DND-41 (cell line): ENCODE measurements around the gene ALDH1L1.

Source experiments
- EZH2 ChIP-seq: IDR thresholded peaks from 3 replicates; pipeline ENCODE4 v1.6.1; 2012; ENCODE audit warnings: borderline replicate concordance, low read depth, mild to moderate bottlenecking, moderate library complexity, low read length, inconsistent platforms; ENCODE audit not compliant: severe bottlenecking
- TF ChIP-seq, protein P1 (sequence below): IDR thresholded peaks from 2 replicates; pipeline ENCODE4 v1.5.1; 2012; ENCODE audit warnings: borderline replicate concordance, low read length, moderate library complexity, mild to moderate bottlenecking; ENCODE audit not compliant: poor library complexity, severe bottlenecking; ENCODE audit errors: extremely low read depth

DNA sequence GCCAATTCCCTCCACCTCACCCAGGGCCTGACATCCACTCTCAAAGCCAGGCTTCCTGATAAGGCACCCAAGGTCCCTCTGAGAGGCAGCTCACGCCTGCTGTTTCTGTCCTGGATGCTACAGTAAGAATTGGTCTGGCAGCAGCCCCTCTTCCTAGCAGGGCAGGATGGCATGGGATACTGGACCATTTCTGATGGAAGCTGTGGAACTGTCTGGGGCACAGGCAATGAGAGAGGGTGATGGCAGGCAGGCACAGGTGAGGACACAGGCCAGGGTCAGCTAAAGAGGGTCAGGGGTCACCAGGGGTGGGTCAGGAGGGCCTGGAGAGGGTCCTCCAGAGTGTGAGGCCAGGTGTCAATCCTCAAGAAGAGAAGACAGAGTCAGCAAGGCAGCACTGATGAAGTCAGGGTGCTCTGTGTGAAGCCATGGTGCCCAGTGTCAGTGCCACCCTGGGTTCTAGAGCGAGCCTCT, 54.6 kb downstream of the ALDH1L1 start:
- TF ChIP-seq, protein P1, sequence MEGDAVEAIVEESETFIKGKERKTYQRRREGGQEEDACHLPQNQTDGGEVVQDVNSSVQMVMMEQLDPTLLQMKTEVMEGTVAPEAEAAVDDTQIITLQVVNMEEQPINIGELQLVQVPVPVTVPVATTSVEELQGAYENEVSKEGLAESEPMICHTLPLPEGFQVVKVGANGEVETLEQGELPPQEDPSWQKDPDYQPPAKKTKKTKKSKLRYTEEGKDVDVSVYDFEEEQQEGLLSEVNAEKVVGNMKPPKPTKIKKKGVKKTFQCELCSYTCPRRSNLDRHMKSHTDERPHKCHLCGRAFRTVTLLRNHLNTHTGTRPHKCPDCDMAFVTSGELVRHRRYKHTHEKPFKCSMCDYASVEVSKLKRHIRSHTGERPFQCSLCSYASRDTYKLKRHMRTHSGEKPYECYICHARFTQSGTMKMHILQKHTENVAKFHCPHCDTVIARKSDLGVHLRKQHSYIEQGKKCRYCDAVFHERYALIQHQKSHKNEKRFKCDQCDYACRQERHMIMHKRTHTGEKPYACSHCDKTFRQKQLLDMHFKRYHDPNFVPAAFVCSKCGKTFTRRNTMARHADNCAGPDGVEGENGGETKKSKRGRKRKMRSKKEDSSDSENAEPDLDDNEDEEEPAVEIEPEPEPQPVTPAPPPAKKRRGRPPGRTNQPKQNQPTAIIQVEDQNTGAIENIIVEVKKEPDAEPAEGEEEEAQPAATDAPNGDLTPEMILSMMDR: no peak
- TF ChIP-seq EZH2: no peak
